NCI-H2107 (cell line): ENCODE data around the gene CDR2.
"Not testable (repeated sequence)": the region's sequence is repeated elsewhere in the genome, so short reads cannot be mapped to it uniquely, and the experiment has no call there.

Experiments
- DNase-seq: peaks from one replicate; lab custom pipeline; 2025; lab: John Stamatoyannopoulos, UW

Gene CDR2

GRCh38 chr16:22374311-22375116, at the start of gene CDR2:
TSS of gene CDR2 (minus strand) at chr16:22374619. CDS start at chr16:22374309, 310 bp downstream.
- DNase-seq = peak; percentile 88

- DNase-seq = no peak
These were observed 49.3 kb upstream of the CDR2 start for GRCh38 chr16:22423716-22424115.

- DNase-seq = no peak
These were observed 46.7 kb upstream of the CDR2 start for GRCh38 chr16:22421136-22421535.

GRCh38 chr16:22420606-22421135, 46.3 kb upstream of the CDR2 start:
- no peak for DNase-seq

GRCh38 chr16:22419908-22420307, 45.5 kb upstream of the CDR2 start:
- no peak for DNase-seq

- DNase-seq = no peak
These were observed 44.4 kb upstream of the CDR2 start for GRCh38 chr16:22418826-22419225.

- DNase-seq = not testable (repeated sequence)
These were observed 43.4 kb upstream of the CDR2 start for GRCh38 chr16:22417798-22418197.

GRCh38 chr16:22417019-22417418, 42.6 kb upstream of the CDR2 start:
- DNase-seq = no peak

GRCh38 chr16:22413819-22414218, 39.4 kb upstream of the CDR2 start:
- no peak for DNase-seq

- no peak for DNase-seq
These were observed 33.1 kb upstream of the CDR2 start for GRCh38 chr16:22407486-22407885.

GRCh38 chr16:22402191-22402590, 27.8 kb upstream of the CDR2 start:
- DNase-seq = no peak

- DNase-seq = no peak
These were observed 26.5 kb upstream of the CDR2 start for GRCh38 chr16:22400900-22401299.

- DNase-seq = no peak
These were observed 23.5 kb upstream of the CDR2 start for GRCh38 chr16:22397931-22398330.

- no peak for DNase-seq
These were observed 23.0 kb upstream of the CDR2 start for GRCh38 chr16:22397464-22397863.

- DNase-seq = no peak
These were observed 21.5 kb upstream of the CDR2 start for GRCh38 chr16:22395960-22396359.

GRCh38 chr16:22394121-22394520, 19.7 kb upstream of the CDR2 start:
- DNase-seq = no peak

- DNase-seq = no peak
These were observed 13.8 kb upstream of the CDR2 start for GRCh38 chr16:22388101-22388644.

- no peak for DNase-seq
These were observed 12.6 kb upstream of the CDR2 start for GRCh38 chr16:22386976-22387375.

GRCh38 chr16:22385196-22385595, 10.8 kb upstream of the CDR2 start:
- no peak for DNase-seq

- DNase-seq = no peak
These were observed 9.4 kb upstream of the CDR2 start for GRCh38 chr16:22383827-22384226.

- DNase-seq = no peak
These were observed 7.0 kb upstream of the CDR2 start for GRCh38 chr16:22381392-22381791.

- DNase-seq = no peak
These were observed 6.1 kb upstream of the CDR2 start for GRCh38 chr16:22380529-22380928.

- DNase-seq = no peak
These were observed 5.2 kb upstream of the CDR2 start for GRCh38 chr16:22379656-22380055.
